Uterus (tissue), 2 donors: ENCODE measurements around the gene CLRN1.

Source experiments
- CTCF ChIP-seq, 4 experiments: fragments of 200-600 bp in 2 of 4; fragments of 450-650 bp in 2 of 4; sonication (generic) in 2 of 4; IDR thresholded peaks; one replicate each; pipeline ENCODE4 v1.5.1; 2016 to 2019; ENCODE audit warnings: antibody characterized with exemption in 4 of 4, mild to moderate bottlenecking in 2 of 4, moderate library complexity in 1 of 4
- POLR2A ChIP-seq, 2 donors: fragments of 450-650 bp; IDR thresholded peaks; one replicate each; pipeline ENCODE4 v1.6.1; 2016; ENCODE audit warnings: antibody characterized with exemption in 2 of 2, mild to moderate bottlenecking in 1 of 2, moderate library complexity in 1 of 2

GRCh38 chr3:150898046-150898754 lies 74.3 kb downstream of the CLRN1 start:
- TF ChIP-seq POLR2A (IDR thresholded peaks at IDR 0.05) = no peak
- TF ChIP-seq CTCF (IDR thresholded peaks at IDR 0.05) = no peak
